ENCODE results near the gene BAHCC1. TPM values are rescaled to one million over a fixed set of nuclear protein-coding genes. Genes with fewer than 3 reads are reported as not detected.
A peak's percentile ranks its signal among the peaks of the same experiment; 100 is the strongest.

The BAHCC1 gene
- total and polyA plus RNA-seq, 9 donors: 6.9 to 17.4 (median 14.7) TPM

GRCh38 chr17:81469266-81469665, 74.0 kb downstream of the BAHCC1 start:
- Histone ChIP-seq H3K36me3 (ENCODE audit: control insufficient read depth, insufficient read depth, low read length) (peaks cover 9% of the 10 kb centered on the region), H3K9me3 (replicated peaks; ENCODE audit: control insufficient read depth, low read depth, low read length) (no peaks in the 10 kb centered on the region), H3K27me3 (ENCODE audit: control insufficient read depth, insufficient read depth, low read length) (peaks cover 2% of the 10 kb centered on the region), H3K4me3 (ENCODE audit: low read length) (no peak overlapping the region), H3K4me1 (ENCODE audit: control insufficient read depth, insufficient read depth, low read length) (peaks cover 31% of the 10 kb centered on the region), H3K27ac (ENCODE audit: low read length) (no peak overlapping the region)
- no peak for DNase-seq
- WGBS (ENCODE audit: insufficient coverage): 78% methylated on average over 8 of the region's 13 CpGs

- peaks cover 11% of the 10 kb centered on the region for H3K27me3 ChIP-seq (ENCODE audit: control insufficient read depth, insufficient read depth, low read length)
- no peak overlapping the region for H3K4me3 ChIP-seq (ENCODE audit: low read length)
- peaks cover 31% of the 10 kb centered on the region for H3K4me1 ChIP-seq (ENCODE audit: control insufficient read depth, insufficient read depth, low read length)
- WGBS (ENCODE audit: insufficient coverage): 56% methylated on average over 9 of the region's 9 CpGs
- H3K27ac ChIP-seq (ENCODE audit: low read length): peak overlapping the region; percentile 31
- H3K36me3 ChIP-seq (ENCODE audit: control insufficient read depth, insufficient read depth, low read length): peaks cover 6% of the 10 kb centered on the region
- no peaks in the 10 kb centered on the region for H3K9me3 ChIP-seq (replicated peaks; ENCODE audit: control insufficient read depth, low read depth, low read length)
- peak; percentile 26 for DNase-seq
Measured at GRCh38 chr17:81470270-81470943, 75.2 kb downstream of the BAHCC1 start.

- 45% methylated on average over 7 of the region's 14 CpGs for WGBS (ENCODE audit: insufficient coverage)
- H3K4me3 ChIP-seq (ENCODE audit: low read length): peak overlapping the region; percentile 20
- H3K9me3 ChIP-seq (replicated peaks; ENCODE audit: control insufficient read depth, low read depth, low read length): no peaks in the 10 kb centered on the region
- peaks cover 6% of the 10 kb centered on the region for H3K36me3 ChIP-seq (ENCODE audit: control insufficient read depth, insufficient read depth, low read length)
- H3K4me1 ChIP-seq (ENCODE audit: control insufficient read depth, insufficient read depth, low read length): peaks cover 31% of the 10 kb centered on the region
- H3K27ac ChIP-seq (ENCODE audit: low read length): peak overlapping the region; percentile 54
- DNase-seq: no peak
- peaks cover 17% of the 10 kb centered on the region for H3K27me3 ChIP-seq (ENCODE audit: control insufficient read depth, insufficient read depth, low read length)
Measured at GRCh38 chr17:81470944-81471817, 75.9 kb downstream of the BAHCC1 start.

GRCh38 chr17:81471818-81472456, 76.7 kb downstream of the BAHCC1 start:
- Histone ChIP-seq H3K27ac (ENCODE audit: low read length) (peak overlapping the region; percentile 54), H3K4me1 (ENCODE audit: control insufficient read depth, insufficient read depth, low read length) (peaks cover 31% of the 10 kb centered on the region), H3K27me3 (ENCODE audit: control insufficient read depth, insufficient read depth, low read length) (peaks cover 19% of the 10 kb centered on the region), H3K36me3 (ENCODE audit: control insufficient read depth, insufficient read depth, low read length) (peaks cover 6% of the 10 kb centered on the region), H3K4me3 (ENCODE audit: low read length) (peak overlapping the region; percentile 20), H3K9me3 (replicated peaks; ENCODE audit: control insufficient read depth, low read depth, low read length) (no peaks in the 10 kb centered on the region)
- DNase-seq: peak; percentile 99
- 31% methylated on average over 21 of the region's 28 CpGs for WGBS (ENCODE audit: insufficient coverage)

GRCh38 chr17:81473019-81473418, 77.8 kb downstream of the BAHCC1 start:
- DNase-seq: no peak
- H3K4me1 ChIP-seq (ENCODE audit: control insufficient read depth, insufficient read depth, low read length): peaks cover 31% of the 10 kb centered on the region
- H3K27me3 ChIP-seq (ENCODE audit: control insufficient read depth, insufficient read depth, low read length): peaks cover 19% of the 10 kb centered on the region
- H3K36me3 ChIP-seq (ENCODE audit: control insufficient read depth, insufficient read depth, low read length): no peaks in the 10 kb centered on the region
- WGBS (ENCODE audit: insufficient coverage): 77% methylated on average over 7 of the region's 8 CpGs
- H3K27ac ChIP-seq (ENCODE audit: low read length): no peak overlapping the region
- no peak overlapping the region for H3K4me3 ChIP-seq (ENCODE audit: low read length)
- H3K9me3 ChIP-seq (replicated peaks; ENCODE audit: control insufficient read depth, low read depth, low read length): no peaks in the 10 kb centered on the region

GRCh38 chr17:81474958-81475357, 79.7 kb downstream of the BAHCC1 start:
- Histone ChIP-seq H3K27ac (ENCODE audit: low read length) (no peak overlapping the region), H3K36me3 (ENCODE audit: control insufficient read depth, insufficient read depth, low read length) (no peaks in the 10 kb centered on the region), H3K4me3 (ENCODE audit: low read length) (no peak overlapping the region), H3K27me3 (ENCODE audit: control insufficient read depth, insufficient read depth, low read length) (peaks cover 24% of the 10 kb centered on the region), H3K4me1 (ENCODE audit: control insufficient read depth, insufficient read depth, low read length) (peaks cover 34% of the 10 kb centered on the region), H3K9me3 (replicated peaks; ENCODE audit: control insufficient read depth, low read depth, low read length) (no peaks in the 10 kb centered on the region)
- DNase-seq: no peak
- WGBS (ENCODE audit: insufficient coverage): 57% methylated on average over 11 of the region's 16 CpGs

- no peaks in the 10 kb centered on the region for H3K36me3 ChIP-seq (ENCODE audit: control insufficient read depth, insufficient read depth, low read length)
- 77% methylated on average over 5 of the region's 7 CpGs for WGBS (ENCODE audit: insufficient coverage)
- H3K27me3 ChIP-seq (ENCODE audit: control insufficient read depth, insufficient read depth, low read length): peaks cover 34% of the 10 kb centered on the region
- H3K4me1 ChIP-seq (ENCODE audit: control insufficient read depth, insufficient read depth, low read length): peaks cover 35% of the 10 kb centered on the region
- no peak overlapping the region for H3K4me3 ChIP-seq (ENCODE audit: low read length)
- H3K9me3 ChIP-seq (replicated peaks; ENCODE audit: control insufficient read depth, low read depth, low read length): no peaks in the 10 kb centered on the region
- no peak overlapping the region for H3K27ac ChIP-seq (ENCODE audit: low read length)
- no peak for DNase-seq
Measured at GRCh38 chr17:81476097-81476496, 80.8 kb downstream of the BAHCC1 start.

GRCh38 chr17:81476635-81477034, 81.4 kb downstream of the BAHCC1 start:
- Histone ChIP-seq H3K4me1 (ENCODE audit: control insufficient read depth, insufficient read depth, low read length) (peaks cover 31% of the 10 kb centered on the region), H3K27ac (ENCODE audit: low read length) (no peak overlapping the region), H3K4me3 (ENCODE audit: low read length) (no peak overlapping the region), H3K9me3 (replicated peaks; ENCODE audit: control insufficient read depth, low read depth, low read length) (no peaks in the 10 kb centered on the region), H3K36me3 (ENCODE audit: control insufficient read depth, insufficient read depth, low read length) (no peaks in the 10 kb centered on the region), H3K27me3 (ENCODE audit: control insufficient read depth, insufficient read depth, low read length) (peaks cover 34% of the 10 kb centered on the region)
- 84% methylated on average over 6 of the region's 6 CpGs for WGBS (ENCODE audit: insufficient coverage)
- DNase-seq: no peak

- Histone ChIP-seq H3K4me1 (ENCODE audit: control insufficient read depth, insufficient read depth, low read length) (peaks cover 31% of the 10 kb centered on the region), H3K27ac (ENCODE audit: low read length) (no peak overlapping the region), H3K36me3 (ENCODE audit: control insufficient read depth, insufficient read depth, low read length) (no peaks in the 10 kb centered on the region), H3K9me3 (replicated peaks; ENCODE audit: control insufficient read depth, low read depth, low read length) (no peaks in the 10 kb centered on the region), H3K27me3 (ENCODE audit: control insufficient read depth, insufficient read depth, low read length) (peaks cover 37% of the 10 kb centered on the region), H3K4me3 (ENCODE audit: low read length) (no peak overlapping the region)
- WGBS (ENCODE audit: insufficient coverage): 79% methylated on average over 3 of the region's 7 CpGs
- DNase-seq: no peak
Measured at GRCh38 chr17:81477173-81477572, 81.9 kb downstream of the BAHCC1 start.

- 89% methylated on average over 15 of the region's 20 CpGs for WGBS (ENCODE audit: insufficient coverage)
- DNase-seq: no peak
- Histone ChIP-seq H3K27me3 (ENCODE audit: control insufficient read depth, insufficient read depth, low read length) (peaks cover 39% of the 10 kb centered on the region), H3K4me3 (ENCODE audit: low read length) (no peak overlapping the region), H3K36me3 (ENCODE audit: control insufficient read depth, insufficient read depth, low read length) (no peaks in the 10 kb centered on the region), H3K4me1 (ENCODE audit: control insufficient read depth, insufficient read depth, low read length) (peaks cover 33% of the 10 kb centered on the region), H3K27ac (ENCODE audit: low read length) (no peak overlapping the region), H3K9me3 (replicated peaks; ENCODE audit: control insufficient read depth, low read depth, low read length) (no peaks in the 10 kb centered on the region)
Measured at GRCh38 chr17:81478119-81478518, 82.9 kb downstream of the BAHCC1 start.

Data from muscle of leg (tissue), 11 donors.